Naive thymus-derived CD4-positive, alpha-beta T cell (primary cell): Measurements from ENCODE around the gene RCSD1. TPM values are rescaled to one million over a fixed set of nuclear protein-coding genes. Genes with fewer than 3 reads are reported as not detected.

Experiments used
- ATAC-seq: fragments of 150-1000 bp; cut with Tn5 transposase; 2 replicates; pipeline ENCODE4 v1.10.0; 2021; ENCODE audit warnings: mild to moderate bottlenecking, moderate library complexity
- CTCF ChIA-PET: fragments of 350-600 bp; sonication (Branson Sonifier 250); formaldehyde crosslinking; loops from one replicate; lab custom pipeline; 2021; ENCODE audit warnings: antibody characterized with exemption; lab: Charles Lee
- POLR2A ChIA-PET: fragments of 350-600 bp; sonication (Branson Sonifier 250); formaldehyde crosslinking; loops from one replicate; lab custom pipeline; 2021; ENCODE audit warnings: antibody characterized with exemption, inconsistent platforms; lab: Charles Lee
- DNase-seq, 9 donors: peaks; one replicate each; pipeline versions ENCODE4 v3.0.0 to v3.0.0-alpha.2; 2020 to 2022; ENCODE audit warnings: mixed read lengths in 1 of 9
- H3K27ac ChIP-seq: one replicate; pipeline ENCODE4 v1.7.0; 2013; ENCODE audit warnings: mild to moderate bottlenecking, low read depth, low read length, moderate library complexity
- H3K27me3 ChIP-seq, 2 donors: one replicate each; pipeline ENCODE4 v1.7.0; 2013; ENCODE audit warnings: low read length in 2 of 2, mild to moderate bottlenecking in 2 of 2, moderate library complexity in 2 of 2; ENCODE audit not compliant: control insufficient read depth in 2 of 2, insufficient read depth in 2 of 2
- H3K36me3 ChIP-seq, 3 experiments: 1 replicate in 2 of 3; 2 replicates in 1 of 3; pipeline ENCODE4 v1.7.0; 2013; ENCODE audit warnings: low read length in 3 of 3, mild to moderate bottlenecking in 3 of 3, moderate library complexity in 1 of 3; ENCODE audit not compliant: insufficient read depth in 3 of 3, control insufficient read depth in 2 of 3
- H3K4me1 ChIP-seq, 2 donors: one replicate each; pipeline ENCODE4 v1.7.0; 2013; ENCODE audit warnings: low read length in 2 of 2, mild to moderate bottlenecking in 2 of 2, moderate library complexity in 1 of 2; ENCODE audit not compliant: control insufficient read depth in 2 of 2, insufficient read depth in 2 of 2
- H3K4me3 ChIP-seq: 2 replicates; pipeline ENCODE4 v1.7.0; 2013; ENCODE audit warnings: mild to moderate bottlenecking, low read length
- H3K9me3 ChIP-seq, 3 experiments: 1 replicate in 2 of 3; 2 replicates in 1 of 3; pipeline ENCODE4 v1.7.0; 2013; ENCODE audit warnings: low read length in 3 of 3; ENCODE audit not compliant: control insufficient read depth in 2 of 3
- H3K27ac Mint-ChIP-seq, 9 donors: one replicate each; pipeline ENCODE4 v1.8.0; 2020 to 2022; ENCODE audit warnings: mixed read lengths in 9 of 9, mild to moderate bottlenecking in 8 of 9, moderate library complexity in 5 of 9, inconsistent platforms in 2 of 9
- H3K27me3 Mint-ChIP-seq, 5 donors: one replicate each; pipeline ENCODE4 v1.8.0; 2021 to 2022; ENCODE audit warnings: mixed read lengths in 5 of 5, mild to moderate bottlenecking in 1 of 5
- H3K36me3 Mint-ChIP-seq, 5 donors: one replicate each; pipeline ENCODE4 v1.8.0; 2020 to 2022; ENCODE audit warnings: mixed read lengths in 5 of 5, mild to moderate bottlenecking in 3 of 5, inconsistent platforms in 1 of 5
- H3K4me1 Mint-ChIP-seq, 7 donors: one replicate each; pipeline ENCODE4 v1.8.0; 2020 to 2022; ENCODE audit warnings: mixed read lengths in 7 of 7, mild to moderate bottlenecking in 3 of 7, inconsistent platforms in 1 of 7
- H3K4me3 Mint-ChIP-seq, 10 donors: one replicate each; pipeline ENCODE4 v1.8.0; 2020 to 2022; ENCODE audit warnings: mild to moderate bottlenecking in 10 of 10, mixed read lengths in 10 of 10, moderate library complexity in 6 of 10, inconsistent platforms in 2 of 10
- H3K9me3 Mint-ChIP-seq, 11 donors: one replicate each; pipeline ENCODE4 v1.8.0; 2020 to 2022; ENCODE audit warnings: mixed read lengths in 11 of 11, mild to moderate bottlenecking in 4 of 11, inconsistent platforms in 1 of 11, moderate library complexity in 1 of 11
- intact Hi-C, 2 donors: fragments of 100-400 bp; cut with micrococcal nuclease; formaldehyde crosslinking; loops; one replicate each; pipeline ENCODE4 v1.15.1; 2023
- polyA plus RNA-seq, 2 donors: library from polyadenylated mRNA; unstranded; fragments of 300-500 nt; fragmentation: Illumina TruSeq; gene quantifications; one replicate each; pipeline ENCODE4 v1.2.3, GENCODE V29; 2021
- total RNA-seq, 6 experiments: library from RNA in 5 of 6; stranded (reverse) in 5 of 6; gene quantifications; 1 replicate in 5 of 6; 2 replicates in 1 of 6; pipeline ENCODE4 v1.2.3 and lab custom pipeline; 2021 to 2026

Gene RCSD1
- total and polyA plus RNA-seq, 7 experiments from 2014 or later: 75.0 to 153 (median 135) TPM

DNA sequence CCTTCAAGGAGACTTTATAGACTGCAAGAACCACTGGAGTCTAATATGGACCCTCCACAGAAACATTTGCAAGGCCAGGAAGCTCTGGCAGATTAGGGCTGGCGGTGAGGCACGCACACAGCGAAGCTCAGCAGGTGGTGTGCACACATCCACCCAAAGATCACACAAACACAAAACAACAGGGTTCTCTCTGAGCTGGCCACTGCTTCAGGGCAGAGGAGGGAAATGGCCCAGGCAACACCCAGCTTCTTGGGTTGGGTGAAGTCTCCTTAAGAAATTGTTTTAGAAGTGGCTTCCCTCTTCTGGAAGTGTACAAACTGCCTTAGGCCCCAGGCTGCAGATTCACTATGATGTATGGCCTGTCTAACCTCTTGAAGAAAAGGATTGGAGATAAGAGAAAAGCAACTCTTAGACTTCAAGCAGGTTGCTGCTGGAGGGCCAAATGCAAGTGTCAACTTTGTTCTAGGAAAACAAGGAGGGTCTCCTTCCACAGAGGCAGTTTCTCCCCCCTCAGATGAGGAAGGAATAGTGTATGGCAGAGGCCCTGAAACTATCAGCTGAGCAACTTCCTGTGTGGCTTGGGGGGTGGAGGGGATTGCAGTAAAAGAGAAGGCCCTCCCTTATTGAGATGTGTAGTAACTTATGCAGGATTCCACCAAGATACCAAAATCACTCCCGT is 2.0 kb downstream of the RCSD1 start:
- intact Hi-C loops: loop anchor here (1.0 to 10.0 kb wide), 8 partner anchors 15 to 1737 kb away; partner anchors contain the start of genes BLZF1 (in 1 of the 2), CREG1 (in 1 of the 2), DCAF6 (in 1 of the 2) and MPC2 (in 1 of the 2)
- Mint-ChIP-seq H3K27ac (peak overlapping the region; percentile 85 to 98 (median 93)), H3K4me3 (peak overlapping the region; percentile 82 to 99 (median 95)), H3K4me1 (peaks cover 68 to 87% (median 79%) of the 10 kb centered on the region in 7 donors), H3K36me3 (peaks cover 10 to 47% (median 18%) of the 10 kb centered on the region in 5 donors), H3K27me3 (no peaks in the 10 kb centered on the region), H3K9me3 (peaks cover 0 to 5% (median 0%) of the 10 kb centered on the region in 11 donors)
- ATAC-seq: peak; percentile 34
- ChIA-PET CTCF (interaction anchor here (0.5 to 9.8 kb wide), 9 partner anchors 14 to 184 kb away, joined by 3 to 283 read pairs (median 4); no protein-coding TSS in a partner anchor), POLR2A (interaction anchor here (0.6 to 16.0 kb wide), 16 partner anchors 10 to 412 kb away, joined by 3 to 276 read pairs (median 4); partner anchors contain the start of genes CD247, CREG1, DCAF6 and MPC2)
- Histone ChIP-seq H3K9me3 (no peaks in the 10 kb centered on the region), H3K27me3 (no peaks in the 10 kb centered on the region), H3K4me3 (peak overlapping the region; percentile 73), H3K4me1 (peaks cover 76 to 79% of the 10 kb centered on the region in 2 donors), H3K36me3 (peaks cover 4 to 9% (median 5%) of the 10 kb centered on the region in 3 experiments), H3K27ac (peak overlapping the region; percentile 94)
- peak in 7 of 9 donors; percentile 32 to 46 (median 40) for DNase-seq

DNA sequence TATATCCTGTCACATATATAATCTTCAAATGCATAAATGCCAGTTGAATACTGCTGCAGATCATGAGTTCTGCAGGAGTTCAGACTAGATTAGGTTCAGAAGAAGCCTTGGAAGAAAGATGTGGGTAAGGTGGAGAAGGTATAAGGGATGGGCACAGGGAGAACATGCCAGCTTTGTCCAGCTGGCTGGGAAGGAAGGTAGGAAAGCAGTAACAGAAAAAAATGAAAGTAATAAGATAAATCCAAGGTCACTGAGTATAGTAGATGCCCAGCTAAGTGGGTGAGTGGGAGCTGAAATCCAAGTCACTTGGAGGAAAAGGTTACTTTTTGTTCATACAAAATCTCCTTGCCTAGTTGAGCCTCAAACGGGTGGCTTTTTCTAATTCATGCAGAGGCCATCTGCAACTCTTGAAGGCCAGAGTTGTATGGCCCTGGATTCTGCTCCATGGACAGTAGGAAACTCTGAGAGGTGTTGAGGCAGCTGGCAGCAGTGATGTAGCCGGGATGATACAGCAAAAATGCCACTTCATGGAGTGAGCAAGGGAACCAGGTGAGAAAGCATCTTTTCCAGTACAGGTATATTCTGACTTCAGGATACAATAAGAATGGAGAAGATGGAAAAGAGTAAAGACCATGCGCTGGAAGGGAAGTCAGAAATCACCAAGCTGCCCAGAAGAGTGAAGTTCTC is 3.4 kb downstream of the RCSD1 start:
- H3K4me1 ChIP-seq: peaks cover 76 to 80% of the 10 kb centered on the region in 2 donors
- no peaks in the 10 kb centered on the region for H3K9me3 ChIP-seq
- ATAC-seq: no peak
- Mint-ChIP-seq H3K27me3 (no peaks in the 10 kb centered on the region), H3K4me1 (peaks cover 70 to 88% (median 81%) of the 10 kb centered on the region in 7 donors), H3K36me3 (peaks cover 10 to 48% (median 18%) of the 10 kb centered on the region in 5 donors), H3K27ac (peak overlapping the region; percentile 56 to 96 (median 90)), H3K4me3 (peak overlapping the region; percentile 82 to 99 (median 95)), H3K9me3 (peaks cover 0 to 5% (median 0%) of the 10 kb centered on the region in 11 donors)
- ChIA-PET POLR2A (interaction anchor here (0.9 to 16.0 kb wide), 8 partner anchors 9 to 82 kb away, joined by 3 to 276 read pairs (median 4); no protein-coding TSS in a partner anchor), CTCF (interaction anchor here (0.8 to 9.8 kb wide), 6 partner anchors 15 to 54 kb away, joined by 3 to 283 read pairs (median 3); no protein-coding TSS in a partner anchor)
- peak overlapping the region; percentile 94 for H3K27ac ChIP-seq
- no peaks in the 10 kb centered on the region for H3K27me3 ChIP-seq
- H3K36me3 ChIP-seq: peaks cover 4 to 15% (median 5%) of the 10 kb centered on the region in 3 experiments
- peak overlapping the region; percentile 73 for H3K4me3 ChIP-seq
- intact Hi-C loops: loop anchor here in 1 of 2 donors (2.0 to 10.0 kb wide), 3 partner anchors 13 to 304 kb away; partner anchors contain the start of genes DCAF6 and MPC2
- DNase-seq: no peak

DNA sequence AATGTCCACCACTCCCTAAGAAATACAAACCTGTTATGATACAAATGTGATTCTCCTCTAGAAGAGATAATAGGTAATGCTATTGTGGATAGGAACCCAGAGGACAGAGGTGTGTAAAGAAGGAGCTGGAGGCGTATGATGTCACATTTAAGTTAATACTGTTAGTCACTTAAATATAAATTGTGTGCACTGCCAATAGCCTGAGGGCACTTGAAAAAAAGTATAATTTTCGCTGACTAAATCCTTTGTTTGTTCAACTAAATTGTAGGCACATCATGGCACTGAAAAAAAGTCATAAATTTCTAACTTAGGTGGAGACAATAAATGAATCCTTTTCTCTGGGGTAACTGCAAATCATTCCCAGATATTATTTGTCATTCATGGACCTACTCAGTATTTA is 4.4 kb downstream of the RCSD1 start:
- peaks cover 67 to 72% of the 10 kb centered on the region in 2 donors for H3K4me1 ChIP-seq
- Mint-ChIP-seq H3K9me3 (peaks cover 0 to 5% (median 0%) of the 10 kb centered on the region in 11 donors), H3K4me3 (peak overlapping the region; percentile 84 to 99 (median 95)), H3K36me3 (peaks cover 10 to 48% (median 18%) of the 10 kb centered on the region in 5 donors), H3K27me3 (no peaks in the 10 kb centered on the region), H3K4me1 (peaks cover 70 to 88% (median 79%) of the 10 kb centered on the region in 7 donors), H3K27ac (peak overlapping the region; percentile 56 to 96 (median 90))
- H3K4me3 ChIP-seq: peak overlapping the region; percentile 73
- no peaks in the 10 kb centered on the region for H3K9me3 ChIP-seq
- intact Hi-C loops: loop anchor here in 1 of 2 donors (5.0 to 10.0 kb wide), 2 partner anchors 170 to 303 kb away; partner anchors contain the start of genes DCAF6 and MPC2
- peak overlapping the region; percentile 94 for H3K27ac ChIP-seq
- POLR2A ChIA-PET: interaction anchor here (0.6 to 16.0 kb wide), 5 partner anchors 10 to 122 kb away, joined by 3 to 276 read pairs (median 7); no protein-coding TSS in a partner anchor
- no peaks in the 10 kb centered on the region for H3K27me3 ChIP-seq
- no peak for DNase-seq
- ATAC-seq: no peak
- peaks cover 4 to 18% (median 5%) of the 10 kb centered on the region in 3 experiments for H3K36me3 ChIP-seq
- CTCF ChIA-PET: interaction anchor here (0.6 to 9.8 kb wide), 5 partner anchors 18 to 708 kb away, joined by 3 to 283 read pairs (median 3); no protein-coding TSS in a partner anchor

DNA sequence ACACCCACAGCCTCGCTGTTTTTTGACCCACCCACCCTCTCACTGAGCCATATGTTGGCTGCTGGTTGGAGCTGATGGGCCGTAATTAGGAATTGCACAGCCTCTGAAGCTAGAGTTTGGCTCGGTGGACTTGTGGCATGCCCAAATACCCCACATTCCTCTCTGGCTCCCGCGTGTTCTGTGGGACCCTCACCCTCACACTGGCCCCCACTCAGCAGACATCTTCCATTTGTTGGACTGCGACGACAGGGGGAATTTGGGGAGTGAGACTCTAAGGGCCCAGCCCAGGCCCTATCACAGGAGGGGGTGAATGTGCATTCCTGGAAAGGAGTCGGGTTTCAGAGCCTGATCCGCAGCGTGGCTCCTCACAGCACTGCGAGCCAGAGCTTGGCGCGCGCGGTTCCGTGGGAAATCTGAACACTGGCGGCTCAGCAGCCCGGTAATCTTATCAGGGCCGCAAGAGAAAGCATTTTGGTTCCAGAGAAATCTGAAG is 5.2 kb downstream of the RCSD1 start:
- DNase-seq: no peak
- Mint-ChIP-seq H3K4me1 (peaks cover 71 to 90% (median 82%) of the 10 kb centered on the region in 7 donors), H3K4me3 (peak overlapping the region in 7 of 10 donors; percentile 23 to 99 (median 85)), H3K27ac (peak overlapping the region in 8 of 9 donors; percentile 53 to 95 (median 86)), H3K9me3 (peaks cover 0 to 5% (median 0%) of the 10 kb centered on the region in 11 donors), H3K36me3 (peaks cover 10 to 49% (median 19%) of the 10 kb centered on the region in 5 donors), H3K27me3 (no peaks in the 10 kb centered on the region)
- no peaks in the 10 kb centered on the region for H3K27me3 ChIP-seq
- CTCF ChIA-PET: interaction anchor here (0.6 to 9.8 kb wide), 6 partner anchors 7 to 708 kb away, joined by 3 to 283 read pairs (median 8); no protein-coding TSS in a partner anchor
- POLR2A ChIA-PET: interaction anchor here (0.6 to 16.0 kb wide), 4 partner anchors 7 to 121 kb away, joined by 3 to 276 read pairs (median 146); no protein-coding TSS in a partner anchor
- ATAC-seq: no peak
- peaks cover 67 to 76% of the 10 kb centered on the region in 2 donors for H3K4me1 ChIP-seq
- H3K27ac ChIP-seq: peak overlapping the region; percentile 61
- intact Hi-C loops: loop anchor here in 1 of 2 donors (10.0 kb wide), 1 partner anchor 170 kb away; no protein-coding TSS in a partner anchor
- H3K36me3 ChIP-seq: peaks cover 5 to 25% (median 10%) of the 10 kb centered on the region in 3 experiments
- H3K4me3 ChIP-seq: no peak overlapping the region
- no peaks in the 10 kb centered on the region for H3K9me3 ChIP-seq

DNA sequence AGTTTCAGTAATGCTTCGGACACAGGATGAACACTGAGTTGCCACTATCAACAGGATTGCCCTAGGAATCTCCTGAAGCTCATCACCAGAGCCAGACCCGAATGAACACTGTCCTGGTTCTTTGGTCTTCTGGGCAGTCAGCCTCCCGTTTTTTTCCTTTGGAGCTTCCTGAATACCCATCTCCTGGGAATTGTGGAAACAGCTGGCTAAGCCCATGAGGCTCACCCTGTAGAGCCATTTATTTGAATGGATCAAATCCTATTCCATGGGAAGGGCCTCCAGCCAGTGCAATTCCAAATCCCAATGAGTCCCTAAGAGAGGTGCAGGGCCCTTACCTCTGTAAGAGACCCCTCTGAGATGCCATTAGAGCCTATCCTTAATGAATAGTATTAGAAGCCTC is 5.9 kb downstream of the RCSD1 start:
- peaks cover 75 to 94% (median 85%) of the 10 kb centered on the region in 7 donors for H3K4me1 Mint-ChIP-seq
- ATAC-seq (no peak), DNase-seq (no peak)
- Histone ChIP-seq H3K9me3 (no peaks in the 10 kb centered on the region), H3K36me3 (peaks cover 5 to 32% (median 17%) of the 10 kb centered on the region in 3 experiments), H3K4me3 (peak overlapping the region; percentile 33), H3K4me1 (peaks cover 68 to 83% of the 10 kb centered on the region in 2 donors), H3K27ac (peak overlapping the region; percentile 61), H3K27me3 (no peaks in the 10 kb centered on the region)
- peak overlapping the region in 8 of 9 donors; percentile 76 to 95 (median 89) for H3K27ac Mint-ChIP-seq
- ChIA-PET CTCF (interaction anchor here (0.6 to 9.8 kb wide), 10 partner anchors 8 to 416 kb away, joined by 3 to 283 read pairs (median 8); partner anchors contain the start of gene POU2F1), POLR2A (interaction anchor here (0.7 to 16.0 kb wide), 4 partner anchors 8 to 31 kb away, joined by 3 to 276 read pairs (median 146); no protein-coding TSS in a partner anchor)
- intact Hi-C loops: loop anchor here (2.0 to 10.0 kb wide), 4 partner anchors 17 to 169 kb away; no protein-coding TSS in a partner anchor
- H3K4me3 Mint-ChIP-seq: peak overlapping the region in 9 of 10 donors; percentile 34 to 92 (median 82)
- H3K27me3 Mint-ChIP-seq: no peaks in the 10 kb centered on the region
- H3K9me3 Mint-ChIP-seq: peaks cover 0 to 2% (median 0%) of the 10 kb centered on the region in 11 donors
- peaks cover 8 to 48% (median 24%) of the 10 kb centered on the region in 5 donors for H3K36me3 Mint-ChIP-seq
